Measurements from ENCODE around the gene CHST3.
A peak's percentile ranks its signal among the peaks of the same experiment; 100 is the strongest.
"Not testable (repeated sequence)": the region's sequence is repeated elsewhere in the genome, so short reads cannot be mapped to it uniquely, and the experiment has no call there.

The CHST3 gene

GRCh38 chr10:71964098-71964742, at the start of gene CHST3:
Gene CHST3 (plus strand): TSS chr10:71964395. CDS start chr10:72005843, 41,448 bp downstream.
- Histone ChIP-seq H3K27me3 (ENCODE audit: control insufficient read depth, insufficient read depth, low read length) (peaks cover 58% of the 10 kb centered on the region), H3K36me3 (ENCODE audit: control insufficient read depth, insufficient read depth, low read length) (no peaks in the 10 kb centered on the region), H3K9me3 (ENCODE audit: control insufficient read depth, low read length) (no peaks in the 10 kb centered on the region), H3K9ac (ENCODE audit: low read length) (peak within 1 kb of the TSS; percentile 60), H3K4me3 (ENCODE audit: low read length) (peak within 1 kb of the TSS; percentile 40), H3K4me1 (ENCODE audit: control insufficient read depth, insufficient read depth, low read length) (peaks cover 15% of the 10 kb centered on the region)

GRCh38 chr10:71916827-71917226, 47.4 kb upstream of the CHST3 start:
- Histone ChIP-seq H3K9me3 (ENCODE audit: control insufficient read depth, low read length) (no peaks in the 10 kb centered on the region), H3K36me3 (ENCODE audit: control insufficient read depth, insufficient read depth, low read length) (no peaks in the 10 kb centered on the region), H3K4me1 (ENCODE audit: control insufficient read depth, insufficient read depth, low read length) (peaks cover 14% of the 10 kb centered on the region), H3K9ac (ENCODE audit: low read length) (no peak overlapping the region), H3K27me3 (ENCODE audit: control insufficient read depth, insufficient read depth, low read length) (no peaks in the 10 kb centered on the region), H3K4me3 (ENCODE audit: low read length) (no peak overlapping the region)

GRCh38 chr10:71918992-71919391, 45.2 kb upstream of the CHST3 start:
- Histone ChIP-seq H3K36me3 (ENCODE audit: control insufficient read depth, insufficient read depth, low read length) (no peaks in the 10 kb centered on the region), H3K9me3 (ENCODE audit: control insufficient read depth, low read length) (no peaks in the 10 kb centered on the region), H3K4me1 (ENCODE audit: control insufficient read depth, insufficient read depth, low read length) (peaks cover 14% of the 10 kb centered on the region), H3K27me3 (ENCODE audit: control insufficient read depth, insufficient read depth, low read length) (no peaks in the 10 kb centered on the region), H3K9ac (ENCODE audit: low read length) (no peak overlapping the region), H3K4me3 (ENCODE audit: low read length) (no peak overlapping the region)

- H3K9ac ChIP-seq (ENCODE audit: low read length); H3K36me3 ChIP-seq (ENCODE audit: control insufficient read depth, insufficient read depth, low read length); H3K9me3 ChIP-seq (ENCODE audit: control insufficient read depth, low read length); H3K27me3 ChIP-seq (ENCODE audit: control insufficient read depth, insufficient read depth, low read length); H3K4me3 ChIP-seq (ENCODE audit: low read length): not testable (repeated sequence)
- peaks cover 14% of the 10 kb centered on the region for H3K4me1 ChIP-seq (ENCODE audit: control insufficient read depth, insufficient read depth, low read length)
Observed at GRCh38 chr10:71919956-71920539, 44.1 kb upstream of the CHST3 start.

- Histone ChIP-seq H3K4me3 (ENCODE audit: low read length) (no peak overlapping the region), H3K4me1 (ENCODE audit: control insufficient read depth, insufficient read depth, low read length) (peaks cover 14% of the 10 kb centered on the region), H3K36me3 (ENCODE audit: control insufficient read depth, insufficient read depth, low read length) (no peaks in the 10 kb centered on the region), H3K9me3 (ENCODE audit: control insufficient read depth, low read length) (no peaks in the 10 kb centered on the region), H3K9ac (ENCODE audit: low read length) (no peak overlapping the region), H3K27me3 (ENCODE audit: control insufficient read depth, insufficient read depth, low read length) (no peaks in the 10 kb centered on the region)
Observed at GRCh38 chr10:71920540-71921323, 43.5 kb upstream of the CHST3 start.

GRCh38 chr10:71921324-71922027, 42.7 kb upstream of the CHST3 start:
- no peak overlapping the region for H3K4me3 ChIP-seq (ENCODE audit: low read length)
- H3K9ac ChIP-seq (ENCODE audit: low read length) = no peak overlapping the region
- no peaks in the 10 kb centered on the region for H3K9me3 ChIP-seq (ENCODE audit: control insufficient read depth, low read length)
- H3K36me3 ChIP-seq (ENCODE audit: control insufficient read depth, insufficient read depth, low read length) = no peaks in the 10 kb centered on the region
- H3K27me3 ChIP-seq (ENCODE audit: control insufficient read depth, insufficient read depth, low read length) = no peaks in the 10 kb centered on the region
- peaks cover 14% of the 10 kb centered on the region for H3K4me1 ChIP-seq (ENCODE audit: control insufficient read depth, insufficient read depth, low read length)

GRCh38 chr10:71923138-71923692, 41.0 kb upstream of the CHST3 start:
- Histone ChIP-seq H3K9me3 (ENCODE audit: control insufficient read depth, low read length) (no peaks in the 10 kb centered on the region), H3K27me3 (ENCODE audit: control insufficient read depth, insufficient read depth, low read length) (no peaks in the 10 kb centered on the region), H3K4me1 (ENCODE audit: control insufficient read depth, insufficient read depth, low read length) (peaks cover 14% of the 10 kb centered on the region), H3K4me3 (ENCODE audit: low read length) (no peak overlapping the region), H3K9ac (ENCODE audit: low read length) (no peak overlapping the region), H3K36me3 (ENCODE audit: control insufficient read depth, insufficient read depth, low read length) (no peaks in the 10 kb centered on the region)

GRCh38 chr10:71924771-71925170, 39.4 kb upstream of the CHST3 start:
- H3K4me1 ChIP-seq (ENCODE audit: control insufficient read depth, insufficient read depth, low read length) = peaks cover 14% of the 10 kb centered on the region
- H3K9ac ChIP-seq (ENCODE audit: low read length) = no peak overlapping the region
- no peaks in the 10 kb centered on the region for H3K36me3 ChIP-seq (ENCODE audit: control insufficient read depth, insufficient read depth, low read length)
- H3K9me3 ChIP-seq (ENCODE audit: control insufficient read depth, low read length) = no peaks in the 10 kb centered on the region
- H3K27me3 ChIP-seq (ENCODE audit: control insufficient read depth, insufficient read depth, low read length) = no peaks in the 10 kb centered on the region
- H3K4me3 ChIP-seq (ENCODE audit: low read length) = no peak overlapping the region

GRCh38 chr10:71927159-71927558, 37.0 kb upstream of the CHST3 start:
- no peak overlapping the region for H3K4me3 ChIP-seq (ENCODE audit: low read length)
- H3K27me3 ChIP-seq (ENCODE audit: control insufficient read depth, insufficient read depth, low read length) = no peaks in the 10 kb centered on the region
- no peaks in the 10 kb centered on the region for H3K9me3 ChIP-seq (ENCODE audit: control insufficient read depth, low read length)
- H3K4me1 ChIP-seq (ENCODE audit: control insufficient read depth, insufficient read depth, low read length) = no peaks in the 10 kb centered on the region
- no peaks in the 10 kb centered on the region for H3K36me3 ChIP-seq (ENCODE audit: control insufficient read depth, insufficient read depth, low read length)
- H3K9ac ChIP-seq (ENCODE audit: low read length) = no peak overlapping the region

GRCh38 chr10:71927776-71928592, 36.2 kb upstream of the CHST3 start:
- no peaks in the 10 kb centered on the region for H3K27me3 ChIP-seq (ENCODE audit: control insufficient read depth, insufficient read depth, low read length)
- no peaks in the 10 kb centered on the region for H3K36me3 ChIP-seq (ENCODE audit: control insufficient read depth, insufficient read depth, low read length)
- no peaks in the 10 kb centered on the region for H3K9me3 ChIP-seq (ENCODE audit: control insufficient read depth, low read length)
- no peaks in the 10 kb centered on the region for H3K4me1 ChIP-seq (ENCODE audit: control insufficient read depth, insufficient read depth, low read length)
- H3K4me3 ChIP-seq (ENCODE audit: low read length) = no peak overlapping the region
- H3K9ac ChIP-seq (ENCODE audit: low read length) = no peak overlapping the region

GRCh38 chr10:71931295-71931694, 32.9 kb upstream of the CHST3 start:
- Histone ChIP-seq H3K36me3 (ENCODE audit: control insufficient read depth, insufficient read depth, low read length) (no peaks in the 10 kb centered on the region), H3K9me3 (ENCODE audit: control insufficient read depth, low read length) (no peaks in the 10 kb centered on the region), H3K4me1 (ENCODE audit: control insufficient read depth, insufficient read depth, low read length) (peaks cover 4% of the 10 kb centered on the region), H3K27me3 (ENCODE audit: control insufficient read depth, insufficient read depth, low read length) (no peaks in the 10 kb centered on the region), H3K9ac (ENCODE audit: low read length) (no peak overlapping the region), H3K4me3 (ENCODE audit: low read length) (no peak overlapping the region)
